CD4-positive, alpha-beta T cell treated with Interleukin-4 for 1 hour (primary cell): ENCODE data around the gene HOXB9.
A peak's percentile ranks its signal among the peaks of the same experiment; 100 is the strongest.

Experiments used
- DNase-seq, 2 donors: peaks; one replicate each; pipeline ENCODE4 v3.0.0-alpha.2; 2020 to 2022

The HOXB9 gene

DNA sequence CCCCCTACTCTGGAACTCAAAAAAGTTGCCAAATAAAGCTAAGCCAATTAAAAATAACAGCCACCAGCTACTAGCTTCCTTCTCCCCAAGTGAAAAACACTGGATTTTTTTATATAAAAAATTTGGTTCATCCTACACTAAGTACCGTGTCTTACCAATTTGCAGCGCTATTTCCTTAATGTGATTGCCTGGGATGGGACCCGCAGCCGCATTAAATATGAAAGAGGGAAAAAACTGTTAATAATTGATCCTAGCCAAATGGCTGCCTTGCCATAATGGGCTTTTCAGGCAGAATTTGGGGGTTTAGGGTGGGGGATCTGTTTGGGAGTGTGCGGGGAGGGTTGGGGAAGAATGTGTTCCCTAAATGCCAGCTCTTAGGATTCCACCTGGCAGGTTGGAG, 2.0 kb downstream of the HOXB9 start:
- no peak for DNase-seq

DNA sequence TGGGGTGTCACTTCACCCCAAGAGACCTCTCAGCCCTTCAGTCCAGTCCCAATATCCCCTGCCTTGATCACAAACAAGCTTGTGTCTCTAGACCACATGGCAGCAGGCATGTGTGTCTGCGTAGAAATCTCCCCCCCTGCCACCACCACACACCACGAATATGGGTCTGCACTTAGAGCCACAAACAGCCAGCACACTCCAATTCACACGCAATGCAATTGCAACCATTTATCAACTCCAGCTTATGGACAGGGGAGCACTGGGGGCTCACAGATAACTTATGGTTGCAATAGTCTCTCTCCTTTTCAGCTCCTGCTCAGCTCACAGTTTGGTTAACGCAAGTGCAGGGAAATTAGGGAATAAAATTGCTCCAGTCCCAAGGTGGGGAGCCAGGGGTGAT, 2.6 kb downstream of the HOXB9 start:
- DNase-seq = no peak

DNA sequence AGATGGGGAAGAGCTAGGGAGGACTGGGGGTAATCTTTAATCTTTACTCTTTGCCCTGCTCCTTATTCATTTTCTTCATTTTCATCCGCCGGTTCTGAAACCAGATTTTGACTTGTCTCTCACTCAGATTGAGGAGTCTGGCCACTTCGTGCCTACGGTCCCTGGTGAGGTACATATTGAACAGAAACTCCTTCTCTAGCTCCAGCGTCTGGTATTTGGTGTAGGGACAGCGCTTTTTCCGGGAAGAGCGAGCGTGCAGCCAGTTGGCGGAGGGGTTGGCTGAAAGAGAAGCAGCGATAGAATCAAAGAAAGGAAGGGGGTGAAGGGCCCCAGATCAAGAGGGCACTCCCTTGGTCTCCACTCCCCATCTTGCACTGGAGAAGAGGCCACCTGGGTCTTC, 3.3 kb downstream of the HOXB9 start:
- DNase-seq = no peak

DNA sequence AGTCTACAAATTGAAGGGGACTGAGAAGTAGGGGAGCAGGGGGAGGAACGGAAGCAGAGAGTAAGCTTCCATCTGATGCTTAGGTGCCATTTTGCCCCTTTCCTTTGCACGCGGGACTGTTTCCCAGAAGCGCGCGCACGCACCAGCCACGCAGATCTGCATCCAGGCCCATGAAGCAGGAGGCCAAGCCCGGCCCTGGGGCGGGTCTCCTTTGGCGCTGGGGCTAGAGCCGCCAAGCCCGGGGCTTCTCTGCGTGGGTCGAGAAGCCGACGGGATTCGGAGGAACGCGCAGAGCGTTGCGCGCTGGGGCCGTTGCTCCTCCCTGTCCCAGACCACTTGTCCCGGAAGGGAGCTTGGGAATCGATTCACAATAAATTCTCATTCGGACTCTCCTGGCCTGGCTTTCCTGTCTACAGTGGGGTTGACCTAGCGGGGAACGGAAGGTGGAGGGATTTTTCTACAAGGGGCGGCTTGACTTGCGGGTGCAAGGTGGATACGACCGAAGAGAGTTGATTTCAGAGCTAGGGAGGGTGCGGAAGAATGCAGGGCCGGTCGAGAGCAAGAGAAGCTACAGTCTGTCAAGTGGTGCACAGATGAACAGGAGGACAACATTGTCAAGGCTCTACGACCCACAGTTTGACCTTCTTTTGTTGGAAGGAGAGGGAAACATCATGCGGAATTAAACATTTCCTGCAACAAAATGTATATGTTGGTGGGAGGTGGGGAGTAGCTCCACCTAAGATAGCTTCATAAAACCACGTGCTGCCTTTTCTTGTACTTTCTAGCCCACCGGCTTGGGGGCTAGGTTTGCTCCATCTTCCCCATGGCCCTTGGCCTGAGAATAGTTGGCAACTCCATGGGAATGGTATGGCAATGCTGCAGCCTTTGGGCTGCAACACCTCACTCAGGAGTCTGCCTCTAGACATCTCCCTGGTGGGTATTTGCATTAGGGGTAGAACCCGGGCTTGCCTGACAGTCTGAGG, 4.5 kb downstream of the HOXB9 start:
- DNase-seq = no peak

DNA sequence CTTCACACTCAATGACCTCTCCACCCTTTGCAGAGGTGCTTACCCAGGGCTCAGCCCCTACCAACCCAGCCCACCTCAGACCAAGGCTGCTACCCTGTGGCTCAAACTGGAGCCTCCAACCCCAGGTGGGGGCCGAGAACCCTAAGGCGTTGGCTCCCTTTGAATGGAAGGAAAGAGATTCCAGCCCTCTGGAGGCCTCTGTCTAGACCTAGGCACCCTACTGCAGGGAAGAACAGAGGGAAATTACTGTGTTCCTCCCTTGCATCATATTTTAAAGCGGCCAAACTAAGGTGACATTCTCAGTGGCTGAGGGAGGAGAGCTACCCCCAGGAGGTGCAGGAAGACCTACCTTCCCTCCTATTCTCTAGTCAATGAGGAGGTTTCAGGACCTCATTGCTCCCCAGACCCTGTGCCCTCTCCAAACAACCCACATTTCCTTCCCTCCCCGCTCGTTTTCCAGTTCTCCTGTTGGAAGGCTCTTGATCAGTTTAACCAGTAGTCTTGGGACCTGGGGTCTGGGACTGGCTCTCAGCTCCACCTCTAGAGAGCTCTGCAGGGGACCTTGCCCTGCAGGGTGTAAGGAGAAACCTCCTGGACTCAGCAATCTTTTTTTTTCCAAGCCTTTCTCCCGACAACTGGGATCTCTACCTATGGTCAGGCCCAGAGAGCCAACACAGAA, 5.6 kb downstream of the HOXB9 start:
- no peak for DNase-seq

DNA sequence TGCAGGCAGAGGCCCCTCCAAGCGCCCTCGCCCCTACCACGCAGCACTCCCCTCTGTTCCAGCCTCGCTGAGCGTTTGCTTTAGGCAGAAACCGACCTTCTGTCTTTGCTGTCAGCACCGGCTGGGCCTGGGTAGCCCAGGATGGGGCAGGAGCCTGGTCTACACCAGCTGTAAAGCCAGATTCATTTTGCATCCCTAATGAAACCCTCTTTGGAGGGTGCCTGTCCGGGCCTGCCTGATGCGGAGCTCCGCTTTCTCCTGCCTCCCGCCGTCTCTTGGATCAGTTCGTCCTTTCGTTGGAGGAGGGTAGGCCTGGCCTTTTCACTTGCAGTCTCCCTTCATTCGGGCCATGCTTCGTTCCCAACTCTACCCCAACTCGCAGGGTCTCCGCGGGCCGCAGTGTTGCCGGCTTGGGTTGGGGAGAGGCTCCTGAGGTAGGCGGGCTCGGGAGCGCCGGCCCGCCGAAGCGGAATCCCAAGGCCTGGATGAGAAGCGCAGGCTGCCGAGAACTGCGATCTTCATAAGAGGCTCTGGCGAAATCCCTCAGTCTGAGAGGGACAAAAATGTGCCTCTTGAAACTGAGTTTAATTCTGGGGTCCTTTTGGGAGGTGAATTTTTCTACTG, 6.2 kb downstream of the HOXB9 start:
- no peak for DNase-seq

DNA sequence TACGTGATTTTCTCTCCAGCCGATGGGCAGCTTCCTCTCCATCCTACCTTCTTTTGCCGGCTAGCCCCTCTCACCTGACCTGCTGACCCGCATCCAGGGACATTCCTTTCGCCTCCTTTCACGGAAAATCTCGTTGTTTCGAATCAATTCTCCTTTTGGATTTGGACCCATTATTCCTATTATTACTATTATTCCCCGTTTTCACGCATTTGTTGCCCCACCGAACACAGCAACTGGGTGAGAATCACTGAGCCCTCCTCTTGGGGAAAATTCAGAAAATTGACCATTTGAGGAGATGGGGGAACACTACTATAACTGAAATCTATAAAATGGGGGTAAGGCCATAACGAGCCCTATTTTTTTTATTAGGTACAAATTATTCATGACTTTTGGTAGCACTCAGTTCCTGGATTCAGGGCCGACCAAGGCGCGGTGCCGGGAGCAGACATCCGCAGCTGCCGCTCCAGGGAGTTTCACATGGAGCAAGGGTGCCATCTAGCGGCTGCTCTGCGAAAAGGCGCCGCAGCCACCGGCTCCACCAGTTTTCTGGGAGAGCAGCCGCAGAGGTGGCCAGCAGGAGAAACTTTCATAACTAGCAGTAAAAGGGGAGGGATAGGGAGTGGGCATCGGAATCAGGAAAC, 7.8 kb downstream of the HOXB9 start:
- peak; percentile 81 to 85 for DNase-seq

DNA sequence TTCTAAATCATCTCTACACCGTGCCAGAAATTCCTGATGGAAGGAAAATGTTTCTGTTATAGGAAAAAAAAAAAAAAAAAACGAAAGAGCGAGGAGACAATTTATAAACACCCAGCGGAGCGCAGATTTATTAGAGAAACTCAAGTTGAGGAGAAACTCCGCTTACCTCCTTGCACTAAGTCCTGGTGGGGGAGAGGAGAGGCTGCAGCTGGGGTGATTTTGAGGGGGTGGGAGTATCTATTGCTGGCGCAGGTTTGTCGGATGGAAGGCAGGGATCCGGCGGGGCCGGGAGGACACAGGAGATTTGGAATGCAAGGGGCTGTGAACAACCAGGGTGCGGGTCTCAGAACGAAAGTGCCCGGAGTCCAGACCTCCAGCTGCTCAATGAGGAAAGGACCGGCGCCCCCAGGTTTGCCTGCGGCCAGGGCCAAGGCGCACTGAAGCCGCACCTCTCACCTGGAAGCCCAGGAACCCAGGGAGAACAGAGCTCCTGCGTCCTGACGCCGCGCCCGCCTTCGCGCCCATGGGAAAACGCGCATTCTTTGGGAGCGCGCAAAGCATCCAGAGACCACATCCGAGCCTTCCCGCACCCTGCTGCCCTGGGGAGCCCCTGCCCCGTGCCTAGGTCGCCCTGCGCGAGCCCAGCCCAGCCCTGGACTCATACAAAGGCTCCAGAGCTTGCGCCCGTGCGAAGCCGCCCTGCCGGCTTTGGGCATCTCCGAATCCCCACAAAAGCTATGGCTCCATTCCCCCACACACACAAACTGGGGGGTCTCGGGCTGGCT, 8.5 kb downstream of the HOXB9 start:
- DNase-seq = no peak

DNA sequence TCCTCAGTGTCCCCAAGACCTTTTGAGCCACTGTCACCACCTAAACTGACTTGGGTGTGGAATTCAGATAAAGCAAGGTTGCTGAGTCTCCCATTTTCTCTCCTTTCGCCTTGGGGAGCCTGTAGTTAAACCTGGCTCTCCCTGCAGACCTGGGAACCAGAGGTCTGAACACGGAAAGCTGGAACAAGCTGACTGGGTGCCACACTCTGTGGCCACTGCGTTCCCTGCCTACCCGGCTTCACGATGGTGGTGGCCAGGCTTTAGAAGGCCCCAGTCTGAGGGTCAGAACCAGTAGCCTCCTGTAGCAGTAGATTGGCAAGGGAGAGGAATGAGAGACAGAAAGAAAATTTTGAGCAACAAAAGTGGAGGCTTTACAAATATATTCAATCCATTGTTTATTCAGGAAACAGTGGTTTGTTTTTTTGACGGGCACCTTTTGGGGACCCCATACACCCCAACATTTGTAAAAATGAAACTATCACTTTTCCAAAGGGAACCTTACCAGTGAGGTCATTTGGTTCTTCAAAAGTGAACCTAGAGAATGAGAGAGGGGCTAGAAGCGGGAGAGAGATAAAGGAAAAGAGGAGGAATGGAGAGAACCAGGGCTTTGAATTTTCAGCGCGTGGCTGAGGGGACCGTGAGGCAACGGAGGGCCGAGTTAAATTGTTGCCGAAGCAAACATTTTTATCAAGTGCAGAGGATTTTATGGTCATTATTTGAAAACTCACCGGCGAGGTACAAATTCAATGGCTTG, 9.3 kb downstream of the HOXB9 start:
- DNase-seq = no peak

DNA sequence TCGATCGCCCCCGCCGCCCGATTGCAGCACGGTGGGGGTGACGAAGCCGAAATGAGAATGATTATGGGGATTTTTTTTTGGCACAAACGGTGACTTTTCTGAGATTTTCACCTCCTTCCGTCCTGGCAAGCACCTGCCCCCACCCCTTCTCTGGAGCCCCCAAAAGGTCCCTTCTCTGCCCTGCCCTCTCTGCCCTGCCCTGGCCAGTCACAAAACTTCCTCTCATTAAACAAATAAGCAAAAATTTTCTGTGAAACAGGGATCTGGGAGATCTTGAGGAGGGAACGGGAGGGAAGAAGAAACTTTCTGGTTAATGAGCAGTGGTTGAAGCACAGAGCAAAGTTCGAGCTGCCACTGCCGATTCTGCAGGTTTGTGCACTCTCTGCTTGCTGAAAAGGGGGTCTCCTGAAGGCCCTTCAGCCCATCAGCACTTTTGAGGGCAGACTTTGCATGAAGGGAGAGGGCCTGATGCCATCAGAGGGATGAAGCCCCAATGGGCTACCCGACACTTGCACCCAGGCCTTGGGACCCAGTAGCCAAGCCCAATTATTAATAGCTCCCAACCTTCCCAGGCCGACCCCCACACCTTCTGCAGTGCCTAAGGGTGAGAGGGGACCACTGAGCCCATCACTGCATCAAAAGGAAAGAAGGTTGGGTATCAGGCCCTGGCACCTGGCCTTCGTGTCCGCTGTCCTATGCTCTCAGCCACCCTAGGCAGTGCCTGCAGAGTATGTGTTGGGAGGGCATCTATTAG, 10.0 kb downstream of the HOXB9 start:
- no peak for DNase-seq

DNA sequence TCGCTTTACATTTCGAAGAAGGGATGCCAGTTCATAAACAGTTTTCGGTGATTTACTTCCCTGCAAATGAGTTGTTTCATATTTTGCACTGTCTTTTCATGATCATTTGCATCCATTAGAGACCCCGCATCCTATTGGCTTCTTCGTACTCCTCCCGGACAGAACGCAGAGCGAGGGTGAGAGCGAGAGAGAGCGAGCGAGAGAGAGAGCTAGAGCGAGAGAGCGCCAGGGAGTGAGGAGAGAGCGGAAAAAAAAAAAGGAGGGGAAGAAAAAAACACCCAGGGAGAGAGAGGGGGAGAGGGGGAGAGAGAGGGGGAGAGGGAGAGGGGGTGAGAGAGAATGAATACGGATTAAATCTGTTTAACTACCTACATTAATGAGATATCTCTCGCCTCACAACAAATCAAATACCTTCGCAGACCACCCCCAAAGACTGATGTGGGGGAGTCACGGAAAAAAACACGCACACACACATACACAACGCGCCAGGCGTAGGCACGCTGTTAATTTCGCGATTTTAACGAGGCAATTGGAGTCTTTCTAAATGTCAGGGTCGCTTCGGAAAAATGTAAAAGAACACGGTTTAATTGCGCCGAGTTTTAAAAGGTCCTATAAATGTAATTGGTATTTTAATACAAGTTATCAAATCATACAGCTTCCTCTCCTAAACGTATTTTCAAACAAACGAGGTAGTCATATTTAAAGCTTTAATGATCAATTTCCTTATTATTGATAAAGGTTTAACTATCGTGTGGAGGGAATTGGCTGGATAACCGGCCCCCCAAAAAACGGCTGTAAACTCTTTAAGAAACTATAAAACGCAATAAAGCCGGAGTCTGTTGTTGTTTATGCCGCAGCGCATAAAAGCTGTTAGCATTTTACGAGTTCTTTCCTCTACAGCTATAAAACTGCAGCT, 10.9 kb downstream of the HOXB9 start, which contains the start of gene HOXB8:
Gene HOXB8, minus strand, starts transcription at position 246 of the 916 bp plus-strand sequence. CDS start 588 bp downstream, outside the sequence.
- no peak for DNase-seq

DNA sequence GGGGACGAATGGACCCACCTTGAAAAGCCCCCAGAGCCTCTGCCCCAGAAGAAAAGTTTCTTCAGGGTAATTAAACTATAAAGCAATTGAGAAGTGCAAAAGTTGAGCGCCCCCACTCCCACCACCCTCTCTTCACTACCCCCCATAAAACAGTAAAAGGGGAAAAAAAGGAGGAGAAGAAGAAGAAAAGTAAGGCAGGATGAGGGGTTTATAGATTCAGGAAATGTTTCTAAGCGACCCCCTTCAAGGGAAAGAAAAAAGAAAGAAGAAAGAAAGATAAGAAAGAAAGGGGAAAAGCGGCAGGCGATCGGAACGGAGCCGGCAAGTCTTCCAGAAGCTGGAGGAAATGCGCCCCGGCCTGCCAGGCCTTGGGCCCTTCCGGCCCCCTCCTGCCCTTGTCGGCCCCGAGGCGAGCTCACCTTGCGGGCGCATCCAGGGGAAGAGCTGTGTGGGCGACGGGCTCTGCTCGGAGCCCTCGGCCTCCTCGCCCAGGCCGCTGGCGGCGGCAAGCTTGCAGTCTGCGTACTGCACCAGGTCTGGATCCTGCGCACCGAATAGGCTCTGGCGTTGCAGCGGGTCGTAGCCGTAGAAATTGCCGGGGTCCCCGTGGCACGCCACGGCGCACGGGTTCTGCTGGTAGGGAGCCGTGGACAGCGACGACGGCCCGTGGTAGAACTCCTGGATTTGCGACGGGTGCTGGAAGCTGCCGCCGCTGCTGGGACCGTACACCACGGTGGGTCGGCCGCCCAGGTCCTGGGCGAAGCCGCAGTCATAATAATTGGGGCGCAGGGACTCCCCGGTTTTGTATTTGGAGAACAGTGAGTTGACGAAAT, 12.1 kb downstream of the HOXB9 start:
- DNase-seq = peak in 1 of 2 donors; percentile 30

DNA sequence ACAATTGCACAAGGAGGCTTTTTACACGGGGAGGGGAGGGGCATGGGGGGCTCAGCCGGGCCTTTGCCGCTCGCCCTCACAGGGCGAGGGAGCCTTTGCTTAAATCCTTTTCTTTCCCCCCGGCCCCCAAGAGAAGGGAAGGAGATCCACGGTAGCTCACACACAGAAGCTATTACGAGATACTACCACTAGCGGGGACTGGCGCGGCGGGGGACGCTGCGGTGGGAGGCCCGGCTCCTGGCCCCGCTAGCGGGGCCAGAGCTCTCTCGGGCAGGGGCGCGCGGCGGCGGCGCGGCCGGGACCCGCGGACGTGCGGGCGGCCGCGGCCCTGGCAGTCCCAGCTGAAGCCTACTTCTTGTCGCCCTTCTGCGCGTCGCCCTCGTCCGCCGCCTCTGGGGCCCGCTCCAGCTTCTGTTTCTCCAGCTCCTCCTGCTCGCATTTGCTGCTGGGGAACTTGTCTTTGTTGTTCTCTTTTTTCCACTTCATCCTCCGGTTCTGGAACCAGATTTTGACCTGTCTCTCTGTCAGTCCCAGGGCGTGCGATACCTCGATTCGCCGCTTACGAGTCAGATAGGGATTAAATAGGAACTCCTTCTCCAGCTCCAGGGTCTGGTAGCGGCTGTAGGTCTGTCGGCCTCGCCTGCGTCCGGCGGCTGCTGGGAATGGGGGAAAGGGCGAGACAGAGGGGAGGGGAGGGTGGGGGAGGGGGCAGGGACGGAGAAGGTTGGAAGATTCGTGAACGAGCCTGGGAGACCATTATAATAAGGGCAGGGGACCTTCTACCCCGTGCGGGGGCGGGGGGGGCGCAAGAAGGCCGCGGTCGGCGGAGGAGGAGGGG, 13.1 kb downstream of the HOXB9 start:
- DNase-seq = peak; percentile 33 to 58

DNA sequence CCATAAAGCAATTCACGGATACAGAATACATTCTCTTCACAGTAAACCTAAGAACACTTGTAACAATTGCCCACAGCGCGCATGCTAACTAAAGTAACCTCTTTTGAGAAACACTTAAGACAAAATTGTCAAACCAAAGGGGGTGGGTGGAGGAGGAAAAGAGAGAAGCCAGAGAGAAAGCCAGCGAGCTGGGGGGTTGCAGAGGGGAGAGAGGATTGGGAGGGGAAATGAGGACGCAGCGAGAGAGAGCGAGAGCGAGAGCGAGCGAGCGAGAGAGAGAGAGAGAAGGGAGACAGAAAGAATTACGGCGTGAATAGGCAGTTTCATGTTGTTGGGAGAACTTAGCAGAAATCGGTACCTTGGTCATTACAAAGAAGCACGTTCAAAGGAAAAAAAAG, 13.7 kb downstream of the HOXB9 start:
- DNase-seq = no peak

DNA sequence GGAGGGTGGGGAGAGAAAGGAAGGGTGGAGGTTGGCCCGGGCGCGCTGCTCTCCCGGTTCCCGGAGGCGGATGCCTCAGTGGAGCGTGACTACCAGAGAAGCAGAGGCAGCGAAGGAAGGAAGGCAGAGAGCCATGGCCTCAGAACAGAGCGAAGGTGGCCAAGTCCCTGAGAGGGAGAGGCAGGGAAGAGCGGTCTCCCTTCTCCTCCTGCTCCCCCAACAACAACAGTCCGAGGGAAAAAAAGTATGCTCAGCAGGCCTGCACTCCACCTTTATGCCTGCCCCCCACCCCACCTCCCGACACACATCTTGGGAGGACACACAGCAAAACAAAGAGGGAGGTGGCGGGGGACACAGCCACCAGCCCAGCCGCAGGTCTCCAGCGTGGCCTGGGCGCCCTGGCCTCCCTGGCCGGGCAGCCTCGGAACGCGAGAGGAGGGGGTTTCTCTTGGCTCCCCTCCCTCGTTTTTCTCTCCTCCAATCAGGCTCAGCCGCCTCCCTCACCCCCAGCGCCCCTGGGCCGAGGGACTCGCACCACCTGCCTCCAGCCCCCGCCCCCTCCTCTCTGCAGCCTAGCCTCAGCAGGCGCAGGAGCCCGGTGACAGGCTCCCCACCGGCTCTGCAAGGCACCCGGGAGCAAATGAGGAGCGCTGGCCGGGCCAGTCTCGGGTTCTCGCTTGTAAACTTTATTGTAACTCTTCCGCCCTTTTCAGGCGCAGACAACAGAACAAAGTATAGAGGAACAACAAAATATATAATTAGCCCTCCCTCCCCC, 14.3 kb downstream of the HOXB9 start:
- no peak for DNase-seq

DNA sequence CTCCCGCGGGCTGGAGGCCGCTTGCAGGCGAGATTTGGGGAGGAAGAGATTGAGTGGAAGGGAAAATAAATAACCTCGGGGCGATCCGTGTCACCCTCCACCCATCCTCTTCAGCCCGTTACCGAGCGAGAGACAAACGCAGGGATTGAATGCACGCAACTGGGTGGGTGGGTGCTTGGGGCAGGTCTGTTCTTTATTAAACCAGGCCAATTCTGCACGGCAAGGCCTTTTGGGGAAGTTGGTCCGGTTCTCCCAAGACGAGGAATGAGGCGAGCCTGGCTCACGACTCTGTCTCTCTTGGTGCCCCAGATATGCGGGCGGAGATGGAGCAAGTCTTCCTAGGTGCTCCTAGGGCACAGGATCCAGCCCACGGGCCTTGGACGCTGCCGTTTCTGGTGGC, 14.9 kb downstream of the HOXB9 start:
- no peak for DNase-seq
